Measurements from ENCODE around the gene ADAMTS18. TPM values are rescaled to one million over a fixed set of nuclear protein-coding genes. Genes with fewer than 3 reads are reported as not detected.

The ADAMTS18 gene
- total and polyA plus RNA-seq, 12 donors: 0.03 to 0.65 (median 0.25) TPM; not detected in 8

- Histone ChIP-seq H3K27ac (no peak overlapping the region), H3K27me3 (peaks cover 0 to 6% (median 0%) of the 10 kb centered on the region in 7 donors), H3K9me3 (no peaks in the 10 kb centered on the region), H3K4me3 (no peak overlapping the region), H3K36me3 (no peaks in the 10 kb centered on the region), H3K4me1 (no peaks in the 10 kb centered on the region)
- no peak for ATAC-seq
- no peak for DNase-seq
- intact Hi-C loops (cut with DNase I): no loop called here
- TF ChIP-seq, protein P1, sequence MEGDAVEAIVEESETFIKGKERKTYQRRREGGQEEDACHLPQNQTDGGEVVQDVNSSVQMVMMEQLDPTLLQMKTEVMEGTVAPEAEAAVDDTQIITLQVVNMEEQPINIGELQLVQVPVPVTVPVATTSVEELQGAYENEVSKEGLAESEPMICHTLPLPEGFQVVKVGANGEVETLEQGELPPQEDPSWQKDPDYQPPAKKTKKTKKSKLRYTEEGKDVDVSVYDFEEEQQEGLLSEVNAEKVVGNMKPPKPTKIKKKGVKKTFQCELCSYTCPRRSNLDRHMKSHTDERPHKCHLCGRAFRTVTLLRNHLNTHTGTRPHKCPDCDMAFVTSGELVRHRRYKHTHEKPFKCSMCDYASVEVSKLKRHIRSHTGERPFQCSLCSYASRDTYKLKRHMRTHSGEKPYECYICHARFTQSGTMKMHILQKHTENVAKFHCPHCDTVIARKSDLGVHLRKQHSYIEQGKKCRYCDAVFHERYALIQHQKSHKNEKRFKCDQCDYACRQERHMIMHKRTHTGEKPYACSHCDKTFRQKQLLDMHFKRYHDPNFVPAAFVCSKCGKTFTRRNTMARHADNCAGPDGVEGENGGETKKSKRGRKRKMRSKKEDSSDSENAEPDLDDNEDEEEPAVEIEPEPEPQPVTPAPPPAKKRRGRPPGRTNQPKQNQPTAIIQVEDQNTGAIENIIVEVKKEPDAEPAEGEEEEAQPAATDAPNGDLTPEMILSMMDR (IDR thresholded peaks at IDR 0.05): no peak
- WGBS, 2 donors: 82 to 85% methylated on average over 1 of the region's 1 CpG
Observed at GRCh38 chr16:77299395-77299794, 135.4 kb downstream of the ADAMTS18 start.

DNA sequence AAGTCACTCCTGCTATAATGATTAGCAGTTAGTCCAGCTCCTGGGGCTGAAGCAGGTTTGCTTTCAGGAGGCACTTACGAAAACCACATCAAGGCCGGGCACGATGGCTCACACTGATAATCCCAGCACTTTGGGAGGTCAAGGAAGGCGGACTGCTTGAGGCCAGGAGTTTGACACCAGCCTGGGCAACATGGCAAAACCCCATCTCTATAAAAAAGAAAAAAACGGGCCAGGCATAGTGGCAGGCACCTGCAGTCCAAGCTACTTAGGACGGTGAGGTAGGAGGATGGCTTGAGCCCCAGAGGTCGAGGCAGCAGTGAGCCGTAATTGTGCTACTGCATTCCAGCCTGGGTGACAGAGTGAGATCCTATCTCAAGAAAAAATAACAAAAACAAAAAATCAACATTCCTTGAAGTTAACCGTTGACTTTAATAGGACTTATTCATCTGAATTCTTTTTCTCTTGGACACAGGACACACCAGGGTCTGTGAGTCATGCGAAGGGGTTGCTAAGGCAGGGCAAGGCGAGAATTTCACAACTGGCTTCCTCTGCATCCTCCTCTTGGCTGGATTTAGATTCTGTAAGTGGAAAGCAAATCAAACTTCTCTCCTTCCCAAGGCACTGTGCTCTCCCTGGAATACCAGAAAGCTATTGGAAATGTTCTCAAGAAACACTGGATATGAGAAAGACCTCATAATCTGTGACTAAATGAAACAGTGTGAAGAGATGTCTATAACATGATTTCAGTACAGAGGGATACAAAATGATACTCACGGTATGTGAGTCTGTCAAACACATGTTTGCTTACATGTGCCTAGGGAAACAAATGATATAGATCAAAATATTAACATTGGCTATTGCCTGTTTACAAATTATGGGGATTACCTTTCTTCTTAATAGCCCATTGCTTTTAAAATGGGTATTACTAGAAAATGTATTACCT is 136.1 kb downstream of the ADAMTS18 start:
- 59 to 60% methylated on average over 12 of the region's 12 CpGs for WGBS, 2 donors
- ATAC-seq (no peak), DNase-seq (no peak)
- no peak overlapping the region for H3K27ac ChIP-seq
- no peak overlapping the region for H3K4me3 ChIP-seq
- no peaks in the 10 kb centered on the region for H3K9me3 ChIP-seq
- peaks cover 0 to 7% (median 0%) of the 10 kb centered on the region in 7 donors for H3K27me3 ChIP-seq
- no peaks in the 10 kb centered on the region for H3K4me1 ChIP-seq
- intact Hi-C loops (cut with DNase I): no loop called here
- no peaks in the 10 kb centered on the region for H3K36me3 ChIP-seq
- TF ChIP-seq, protein P1 (IDR thresholded peaks at IDR 0.05): no peak

GRCh38 chr16:77297996-77298395 is 136.8 kb downstream of the ADAMTS18 start:
- intact Hi-C loops (cut with DNase I): no loop called here
- H3K9me3 ChIP-seq: no peaks in the 10 kb centered on the region
- H3K27ac ChIP-seq: no peak overlapping the region
- no peak for DNase-seq
- 85 to 86% methylated on average over 5 of the region's 5 CpGs for WGBS, 2 donors
- no peaks in the 10 kb centered on the region for H3K36me3 ChIP-seq
- H3K27me3 ChIP-seq: peaks cover 0 to 7% (median 0%) of the 10 kb centered on the region in 7 donors
- no peak overlapping the region for H3K4me3 ChIP-seq
- TF ChIP-seq, protein P1 (IDR thresholded peaks at IDR 0.05): no peak
- ATAC-seq: no peak
- no peaks in the 10 kb centered on the region for H3K4me1 ChIP-seq

GRCh38 chr16:77295896-77296295 is 138.9 kb downstream of the ADAMTS18 start:
- no peaks in the 10 kb centered on the region for H3K9me3 ChIP-seq
- H3K4me3 ChIP-seq: no peak overlapping the region
- 88 to 94% methylated on average over 3 of the region's 3 CpGs for WGBS, 2 donors
- no peak for DNase-seq
- no peak overlapping the region for H3K27ac ChIP-seq
- TF ChIP-seq, protein P1 (IDR thresholded peaks at IDR 0.05): no peak
- intact Hi-C loops (cut with DNase I): no loop called here
- peaks cover 0 to 7% (median 0%) of the 10 kb centered on the region in 7 donors for H3K27me3 ChIP-seq
- H3K36me3 ChIP-seq: no peaks in the 10 kb centered on the region
- no peak for ATAC-seq
- H3K4me1 ChIP-seq: no peaks in the 10 kb centered on the region
